Right lobe of liver (tissue), 5 donors: ENCODE measurements around the gene LPAR4. TPM values are rescaled to one million over a fixed set of nuclear protein-coding genes. Genes with fewer than 3 reads are reported as not detected.

Experiments used
- total RNA-seq, 6 experiments: library from RNA; depleted of rRNA in 2 of 6; stranded (reverse); fragments of >200 nt in 2 of 6; fragmentation: NEBNext Ultra II Directional in 3 of 6; extraction: Animal tissue kit (Norgen Biotek cat#: 25700) in 3 of 6; gene quantifications; one replicate each; pipeline versions ENCODE4 v1.1.0 to v1.2.4, GENCODE V29; 2016 to 2023
- donor health status: DM: no; HTN: no; CAD: no.
- donor health status: DM: no; HTN: no; CAD: no.
- donor health status: DM: no; HTN: yes; CAD: no.
- donor health status: DM: no; HTN: yes; CAD: no.

Gene LPAR4
- total RNA-seq, 6 experiments from 2014 or later = not detected

Other genes with a start within 250 kb of the LPAR4 start
- gene RTL3, start 88.4 kb upstream of the LPAR4 start, total RNA-seq = not detected
- under 1 TPM in 3 of 6 experiments, not detected in 3; 0.35 to 0.68 (median 0.43) TPM for gene P2RY10, start 197.7 kb downstream of the LPAR4 start, total RNA-seq